Esophagus (tissue), 2 donors: ENCODE measurements around the gene EGFL7. TPM values are rescaled to one million over a fixed set of nuclear protein-coding genes. Genes with fewer than 3 reads are reported as not detected.
A peak's percentile ranks its signal among the peaks of the same experiment; 100 is the strongest.
"Not testable (repeated sequence)": the region's sequence is repeated elsewhere in the genome, so short reads cannot be mapped to it uniquely, and the experiment has no call there.

Source experiments
- H3K27ac ChIP-seq, 2 donors: one replicate each; pipeline ENCODE4 v1.5.1; 2013; ENCODE audit warnings: low read depth in 2 of 2, mild to moderate bottlenecking in 2 of 2, inconsistent platforms in 1 of 2, low read length in 1 of 2, moderate library complexity in 1 of 2
- H3K27me3 ChIP-seq, 2 donors: one replicate each; pipeline ENCODE4 v1.6.1; 2013; ENCODE audit warnings: low read length in 2 of 2, control low read depth in 1 of 2, mild to moderate bottlenecking in 1 of 2; ENCODE audit not compliant: insufficient read depth in 2 of 2, control insufficient read depth in 1 of 2
- H3K36me3 ChIP-seq, 2 donors: one replicate each; pipeline ENCODE4 v1.6.1; 2013; ENCODE audit warnings: low read length in 1 of 2; ENCODE audit not compliant: control insufficient read depth in 2 of 2, insufficient read depth in 2 of 2
- H3K4me1 ChIP-seq, 2 donors: one replicate each; pipeline ENCODE4 v1.6.1; 2013; ENCODE audit warnings: low read length in 1 of 2; ENCODE audit not compliant: control insufficient read depth in 2 of 2, insufficient read depth in 2 of 2
- H3K4me3 ChIP-seq, 2 donors: one replicate each; pipeline ENCODE4 v1.5.1; 2013; ENCODE audit warnings: low read length in 2 of 2, mild to moderate bottlenecking in 2 of 2, low read depth in 1 of 2, moderate library complexity in 1 of 2
- H3K9me3 ChIP-seq, 2 donors: one replicate each; pipeline ENCODE4 v1.6.1; 2013; ENCODE audit warnings: mild to moderate bottlenecking in 2 of 2, low read depth in 1 of 2, low read length in 1 of 2, moderate library complexity in 1 of 2; ENCODE audit not compliant: control insufficient read depth in 2 of 2, insufficient read depth in 1 of 2
- WGBS, 2 donors: extraction: QIAGEN DNeasy Blood & Tissue Kit; methylation state at CpG; one replicate each; pipeline ENCODE4 v1.1.7; 2013; 5-methylcytosine and 5-hydroxymethylcytosine counted together
- polyA plus RNA-seq, 2 donors: library from polyadenylated mRNA; stranded (reverse); fragments of 200-250 nt; gene quantifications; one replicate each; pipeline ENCODE4 v1.2.3, GENCODE V29; 2013
- donor health status: healthy with polysubstance abuse.
- donor health status: Bipolar disorder and iron deficiency.

The EGFL7 gene
- polyA plus RNA-seq, 2 donors = 34.5 to 43.2 TPM

- 49 to 54% methylated on average over 7 of the region's 7 CpGs for WGBS, 2 donors
- H3K4me3 ChIP-seq = no peak overlapping the region
- H3K9me3 ChIP-seq = no peaks in the 10 kb centered on the region
- no peak overlapping the region for H3K27ac ChIP-seq
- no peaks in the 10 kb centered on the region for H3K4me1 ChIP-seq
- H3K27me3 ChIP-seq = no peaks in the 10 kb centered on the region
- H3K36me3 ChIP-seq = no peaks in the 10 kb centered on the region
Observed at GRCh38 chr9:136705564-136705963, 42.8 kb downstream of the EGFL7 start.

- Histone ChIP-seq H3K9me3 (no peaks in the 10 kb centered on the region), H3K4me3 (no peak overlapping the region), H3K27ac (no peak overlapping the region), H3K27me3 (no peaks in the 10 kb centered on the region), H3K36me3 (no peaks in the 10 kb centered on the region), H3K4me1 (peaks cover 0 to 3% of the 10 kb centered on the region in 2 donors)
- 91 to 92% methylated on average over 7 of the region's 7 CpGs for WGBS, 2 donors
Observed at GRCh38 chr9:136707011-136707410, 44.3 kb downstream of the EGFL7 start.

- H3K9me3 ChIP-seq = no peaks in the 10 kb centered on the region
- H3K27ac ChIP-seq = no peak overlapping the region
- WGBS, 2 donors = 81 to 86% methylated on average over 19 to 22 of the region's 22 CpGs
- no peak overlapping the region for H3K4me3 ChIP-seq
- peaks cover 0 to 3% of the 10 kb centered on the region in 2 donors for H3K4me1 ChIP-seq
- H3K36me3 ChIP-seq = no peaks in the 10 kb centered on the region
- peaks cover 0 to 6% of the 10 kb centered on the region in 2 donors for H3K27me3 ChIP-seq
Observed at GRCh38 chr9:136707849-136708517, 45.3 kb downstream of the EGFL7 start.

GRCh38 chr9:136709454-136710109 lies 46.9 kb downstream of the EGFL7 start:
- H3K9me3 ChIP-seq = no peaks in the 10 kb centered on the region
- no peak overlapping the region for H3K4me3 ChIP-seq

GRCh38 chr9:136710543-136710942 lies 47.8 kb downstream of the EGFL7 start:
- Histone ChIP-seq H3K27ac (no peak overlapping the region), H3K9me3 (no peaks in the 10 kb centered on the region), H3K4me1 (peaks cover 0 to 3% of the 10 kb centered on the region in 2 donors), H3K4me3 (no peak overlapping the region), H3K36me3 (no peaks in the 10 kb centered on the region), H3K27me3 (peaks cover 0 to 7% of the 10 kb centered on the region in 2 donors)
- WGBS, 2 donors = 83 to 87% methylated on average over 7 of the region's 7 CpGs

More at GRCh38 chr9:136709454-136710109, 46.9 kb downstream of the EGFL7 start:
- WGBS, 2 donors = 86 to 88% methylated on average over 22 to 24 of the region's 24 CpGs
- no peak overlapping the region for H3K27ac ChIP-seq
- peaks cover 0 to 7% of the 10 kb centered on the region in 2 donors for H3K27me3 ChIP-seq
- H3K4me1 ChIP-seq = peaks cover 0 to 3% of the 10 kb centered on the region in 2 donors
- no peaks in the 10 kb centered on the region for H3K36me3 ChIP-seq

GRCh38 chr9:136711219-136711648 lies 48.5 kb downstream of the EGFL7 start:
- not testable (repeated sequence) for H3K27ac ChIP-seq, H3K27me3 ChIP-seq, H3K9me3 ChIP-seq, H3K36me3 ChIP-seq, H3K4me1 ChIP-seq, H3K4me3 ChIP-seq
- 25 to 32% methylated on average over 4 of the region's 4 CpGs for WGBS, 2 donors

- H3K27ac ChIP-seq = peak within 1 kb of the TSS in 1 of 2 donors; percentile 49
Observed at GRCh38 chr9:136711751-136712689, 49.3 kb downstream of the EGFL7 start, which contains the start of gene DIPK1B. TSS of gene DIPK1B (plus strand) at chr9:136712572. CDS start at chr9:136712666, 94 bp downstream.

GRCh38 chr9:136712690-136713544 lies 50.2 kb downstream of the EGFL7 start:
- Histone ChIP-seq H3K4me1 (peaks cover 0 to 3% of the 10 kb centered on the region in 2 donors), H3K27me3 (peaks cover 0 to 7% of the 10 kb centered on the region in 2 donors), H3K9me3 (no peaks in the 10 kb centered on the region), H3K27ac (peak overlapping the region in 1 of 2 donors; percentile 49), H3K36me3 (no peaks in the 10 kb centered on the region), H3K4me3 (peak overlapping the region; percentile 23 to 40)
- 9 to 10% methylated on average over 45 to 56 of the region's 56 CpGs for WGBS, 2 donors

More at GRCh38 chr9:136711751-136712689, 49.3 kb downstream of the EGFL7 start, which contains the start of gene DIPK1B:
- Histone ChIP-seq H3K4me3 (peak within 1 kb of the TSS; percentile 23 to 40), H3K27me3 (peaks cover 0 to 7% of the 10 kb centered on the region in 2 donors), H3K9me3 (no peaks in the 10 kb centered on the region), H3K36me3 (no peaks in the 10 kb centered on the region), H3K4me1 (peaks cover 0 to 3% of the 10 kb centered on the region in 2 donors)
- 2% methylated on average over 75 to 119 of the region's 119 CpGs for WGBS, 2 donors
